ENCODE measurements around the gene NBDY. TPM values are rescaled to one million over a fixed set of nuclear protein-coding genes. Genes with fewer than 3 reads are reported as not detected.

NBDY gene
- total RNA-seq, 1 donor from 2014 or later = 13.8 TPM

DNA sequence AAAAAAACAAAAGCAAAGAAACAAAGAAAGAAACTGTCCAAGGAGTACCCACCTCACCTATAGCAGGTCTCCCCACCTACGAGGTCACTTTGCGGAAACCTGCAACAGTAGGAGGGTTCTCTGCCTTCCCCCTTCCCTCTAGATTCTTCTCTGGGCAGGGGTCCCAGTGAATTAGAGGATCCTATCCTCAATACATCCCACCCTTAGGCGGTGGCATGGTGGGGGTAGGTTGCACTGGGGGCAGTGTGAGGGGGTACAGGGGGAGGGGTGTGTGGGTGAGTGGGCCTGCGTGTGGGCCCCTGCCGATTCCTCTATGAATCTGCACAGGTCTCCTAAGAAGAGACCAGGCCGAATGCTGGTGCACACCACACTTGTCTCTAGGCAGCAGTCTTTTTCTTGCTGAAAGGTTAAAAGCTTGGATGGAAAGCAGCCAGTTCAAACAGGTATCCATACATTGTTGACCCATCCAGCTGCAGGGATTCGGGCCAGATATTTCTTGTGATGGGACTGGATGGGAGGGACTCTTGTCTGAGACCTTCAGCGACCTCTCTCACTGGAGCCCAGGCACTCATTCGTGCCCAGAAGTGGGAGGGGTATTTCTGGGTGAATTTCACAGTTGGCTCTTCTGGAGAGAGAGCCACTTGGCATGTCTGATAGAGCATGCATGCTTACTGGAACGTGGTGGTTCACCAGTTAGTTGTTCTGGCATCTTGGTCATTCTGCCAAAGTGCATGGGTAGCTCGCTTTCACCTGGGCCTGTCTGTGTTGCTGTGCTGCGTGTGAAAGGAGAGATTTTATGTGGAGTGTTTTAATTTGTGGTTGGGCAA, 65.6 kb downstream of the NBDY start:
- H3K9me3 ChIP-seq = no peaks in the 10 kb centered on the region
- H3K27me3 ChIP-seq = no peaks in the 10 kb centered on the region
- no peaks in the 10 kb centered on the region for H3K36me3 ChIP-seq
- no peak overlapping the region for H3K27ac ChIP-seq
- intact Hi-C loops (cut with DNase I) = no loop called here
- peaks cover 7% of the 10 kb centered on the region for H3K4me1 ChIP-seq
- no peak overlapping the region for H3K4me3 ChIP-seq
- TF ChIP-seq POLR2AphosphoS5 (IDR thresholded peaks at IDR 0.05; ENCODE audit: insufficient read depth in 1 of 2, low read depth in 1 of 2) = no peak
- TF ChIP-seq, protein P1, sequence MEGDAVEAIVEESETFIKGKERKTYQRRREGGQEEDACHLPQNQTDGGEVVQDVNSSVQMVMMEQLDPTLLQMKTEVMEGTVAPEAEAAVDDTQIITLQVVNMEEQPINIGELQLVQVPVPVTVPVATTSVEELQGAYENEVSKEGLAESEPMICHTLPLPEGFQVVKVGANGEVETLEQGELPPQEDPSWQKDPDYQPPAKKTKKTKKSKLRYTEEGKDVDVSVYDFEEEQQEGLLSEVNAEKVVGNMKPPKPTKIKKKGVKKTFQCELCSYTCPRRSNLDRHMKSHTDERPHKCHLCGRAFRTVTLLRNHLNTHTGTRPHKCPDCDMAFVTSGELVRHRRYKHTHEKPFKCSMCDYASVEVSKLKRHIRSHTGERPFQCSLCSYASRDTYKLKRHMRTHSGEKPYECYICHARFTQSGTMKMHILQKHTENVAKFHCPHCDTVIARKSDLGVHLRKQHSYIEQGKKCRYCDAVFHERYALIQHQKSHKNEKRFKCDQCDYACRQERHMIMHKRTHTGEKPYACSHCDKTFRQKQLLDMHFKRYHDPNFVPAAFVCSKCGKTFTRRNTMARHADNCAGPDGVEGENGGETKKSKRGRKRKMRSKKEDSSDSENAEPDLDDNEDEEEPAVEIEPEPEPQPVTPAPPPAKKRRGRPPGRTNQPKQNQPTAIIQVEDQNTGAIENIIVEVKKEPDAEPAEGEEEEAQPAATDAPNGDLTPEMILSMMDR (IDR thresholded peaks at IDR 0.05) = no peak
- TF ChIP-seq POLR2A (IDR thresholded peaks at IDR 0.05) = no peak
- DNase-seq (ENCODE audit: extremely low spot score in 2 of 2) = peak; percentile 55 to 71

DNA sequence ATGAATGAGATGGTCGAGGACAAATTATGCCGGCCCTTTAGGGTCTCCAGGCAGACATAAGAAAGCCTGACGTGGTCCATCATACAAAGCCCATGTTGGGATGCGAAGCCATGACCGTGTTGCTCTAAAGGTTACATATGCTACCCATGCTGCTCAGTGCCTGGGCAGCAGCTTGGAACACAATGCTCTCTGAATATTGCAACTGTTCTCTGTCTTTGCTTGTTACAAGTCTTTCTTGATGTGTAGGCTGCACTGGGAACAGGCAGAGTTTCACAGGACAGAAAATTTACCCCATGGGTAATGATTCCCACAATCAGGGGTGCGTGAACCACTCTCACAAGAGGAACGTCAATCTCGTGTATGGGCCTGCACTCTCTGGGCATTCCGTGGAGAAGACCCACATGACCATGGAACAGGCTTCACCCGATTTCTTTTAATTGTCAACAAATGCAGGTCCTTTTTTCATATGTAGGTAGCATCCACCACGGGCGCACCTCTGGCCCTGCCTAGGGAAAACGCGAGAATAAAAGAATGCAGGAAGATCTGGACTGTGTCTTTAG, 66.3 kb downstream of the NBDY start:
- DNase-seq (ENCODE audit: extremely low spot score in 2 of 2) = peak; percentile 54 to 72
- Histone ChIP-seq H3K4me3 (no peak overlapping the region), H3K36me3 (no peaks in the 10 kb centered on the region), H3K27ac (no peak overlapping the region), H3K9me3 (no peaks in the 10 kb centered on the region), H3K4me1 (peaks cover 7% of the 10 kb centered on the region), H3K27me3 (no peaks in the 10 kb centered on the region)
- intact Hi-C loops (cut with DNase I) = no loop called here
- no peak for TF ChIP-seq POLR2AphosphoS5 (IDR thresholded peaks at IDR 0.05; ENCODE audit: insufficient read depth in 1 of 2, low read depth in 1 of 2)
- TF ChIP-seq, protein P1 (IDR thresholded peaks at IDR 0.05) = no peak
- no peak for TF ChIP-seq POLR2A (IDR thresholded peaks at IDR 0.05)

DNA sequence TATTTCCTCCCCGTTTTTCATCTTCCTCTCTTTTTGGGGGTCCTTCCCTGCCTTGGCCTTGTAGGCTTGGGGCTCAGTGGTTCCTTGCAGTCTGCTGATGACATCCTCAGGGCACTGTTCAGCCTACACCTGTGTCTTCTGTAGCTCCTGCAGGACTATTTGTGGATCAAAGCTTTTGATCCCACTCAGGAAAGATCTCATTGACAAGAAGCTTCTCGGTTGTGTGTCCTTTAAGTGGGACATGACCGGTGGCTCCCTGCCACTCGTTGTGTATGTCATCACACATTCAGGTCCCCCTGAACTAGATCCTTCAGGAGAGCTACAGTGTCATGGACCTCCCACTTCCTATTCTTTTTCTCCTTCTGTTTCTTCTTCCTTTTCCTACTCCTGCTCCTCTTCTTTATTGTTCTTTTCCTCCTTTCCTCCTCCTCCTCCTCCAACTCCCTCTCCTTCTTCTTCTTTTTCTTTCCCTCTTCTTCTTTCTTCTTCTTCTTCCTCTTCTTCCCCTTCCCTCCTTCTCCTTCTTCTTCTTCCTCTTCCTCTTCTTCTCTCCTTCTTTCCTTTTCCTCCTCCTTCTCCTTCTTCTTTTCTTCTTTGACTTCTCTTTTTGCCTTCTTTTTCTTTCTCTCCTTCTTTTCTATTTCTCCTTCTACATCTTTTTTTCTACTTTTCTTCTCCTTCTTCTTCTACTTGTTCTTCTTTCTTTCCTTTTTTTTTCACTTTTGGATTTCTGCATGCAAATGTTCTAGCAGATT, 67.8 kb downstream of the NBDY start:
- no peaks in the 10 kb centered on the region for H3K9me3 ChIP-seq
- intact Hi-C loops (cut with DNase I) = no loop called here
- no peaks in the 10 kb centered on the region for H3K27me3 ChIP-seq
- no peak for TF ChIP-seq POLR2AphosphoS5 (IDR thresholded peaks at IDR 0.05; ENCODE audit: insufficient read depth in 1 of 2, low read depth in 1 of 2)
- TF ChIP-seq, protein P1 (IDR thresholded peaks at IDR 0.05) = no peak
- TF ChIP-seq POLR2A (IDR thresholded peaks at IDR 0.05) = no peak
- H3K36me3 ChIP-seq = no peaks in the 10 kb centered on the region
- no peak overlapping the region for H3K4me3 ChIP-seq
- peak in 1 of 2 donors; percentile 52 for DNase-seq (ENCODE audit: extremely low spot score in 2 of 2)
- peaks cover 7% of the 10 kb centered on the region for H3K4me1 ChIP-seq
- H3K27ac ChIP-seq = no peak overlapping the region

DNA sequence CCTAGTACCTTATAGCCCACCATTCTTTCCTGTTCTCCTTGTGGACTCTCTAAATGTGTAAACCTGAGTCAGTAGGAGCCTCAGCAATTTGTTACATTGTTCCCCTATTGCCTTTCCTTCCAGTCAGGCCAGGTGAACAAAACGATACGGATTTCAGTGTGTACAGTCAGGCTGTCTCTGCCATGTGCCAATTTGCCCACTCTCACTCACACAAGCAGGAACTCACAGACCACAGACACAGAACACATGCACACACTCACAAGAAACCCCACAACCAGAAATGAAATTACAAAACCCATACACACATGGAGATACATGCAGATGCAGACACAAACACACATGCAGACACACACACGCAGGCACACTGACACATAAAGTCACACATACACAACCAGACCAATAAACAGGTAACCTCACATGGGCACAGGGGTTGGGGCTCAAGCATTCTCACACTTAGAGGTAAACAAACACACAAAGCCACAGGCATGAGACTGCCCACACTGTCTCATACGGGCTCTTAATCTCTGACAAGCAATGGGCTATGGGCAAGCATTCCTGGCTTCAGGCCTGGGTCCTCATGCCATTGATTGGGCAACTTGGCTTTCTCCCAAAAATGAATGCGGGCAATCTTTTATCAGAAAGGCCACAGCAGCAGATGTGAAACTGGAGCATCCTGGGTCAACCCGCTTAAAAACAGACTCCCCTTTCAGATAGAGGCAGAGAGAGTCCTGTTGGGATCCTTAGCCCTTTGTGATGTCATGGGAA, 68.7 kb downstream of the NBDY start:
- no peak overlapping the region for H3K27ac ChIP-seq
- H3K4me1 ChIP-seq = peaks cover 11% of the 10 kb centered on the region
- H3K27me3 ChIP-seq = no peaks in the 10 kb centered on the region
- TF ChIP-seq POLR2A (IDR thresholded peaks at IDR 0.05) = no peak
- TF ChIP-seq, protein P1 (IDR thresholded peaks at IDR 0.05) = no peak
- TF ChIP-seq POLR2AphosphoS5 (IDR thresholded peaks at IDR 0.05; ENCODE audit: insufficient read depth in 1 of 2, low read depth in 1 of 2) = no peak
- H3K9me3 ChIP-seq = no peaks in the 10 kb centered on the region
- H3K4me3 ChIP-seq = no peak overlapping the region
- intact Hi-C loops (cut with DNase I) = no loop called here
- DNase-seq (ENCODE audit: extremely low spot score in 2 of 2) = peak; percentile 61 to 79
- no peaks in the 10 kb centered on the region for H3K36me3 ChIP-seq
